ENCODE results near the gene C20orf96. TPM values are rescaled to one million over a fixed set of nuclear protein-coding genes. Genes with fewer than 3 reads are reported as not detected.

The C20orf96 gene
- total RNA-seq, 4 donors from 2014 or later, result 4.1 to 9.5 (median 7.0) TPM

- 65% methylated on average over 11 of the region's 11 CpGs for WGBS, 2 donors
- intact Hi-C loops (cut with DNase I), result no loop called here
- no peak for TF ChIP-seq POLR2A (IDR thresholded peaks at IDR 0.05)
- no peak for TF ChIP-seq CTCF (IDR thresholded peaks at IDR 0.05)
These were observed 15.2 kb upstream of the C20orf96 start for GRCh38 chr20:305745-306144.

GRCh38 chr20:301886-302848, 11.6 kb upstream of the C20orf96 start:
- no peak for DNase-seq
- WGBS, 2 donors, result 77 to 78% methylated on average over 13 of the region's 13 CpGs
- TF ChIP-seq POLR2A (IDR thresholded peaks at IDR 0.05) (no peak), CTCF (IDR thresholded peaks at IDR 0.05) (no peak)
- Histone ChIP-seq H3K27ac (no peak overlapping the region), H3K4me1 (peaks cover 27 to 31% of the 10 kb centered on the region in 2 donors), H3K27me3 (no peaks in the 10 kb centered on the region), H3K4me3 (replicated peaks in 1 of 3) (no peak overlapping the region), H3K36me3 (no peaks in the 10 kb centered on the region), H3K9me3 (no peaks in the 10 kb centered on the region)
- intact Hi-C loops (cut with DNase I), result no loop called here

More at GRCh38 chr20:305745-306144, 15.2 kb upstream of the C20orf96 start:
- no peaks in the 10 kb centered on the region for H3K9me3 ChIP-seq
- no peaks in the 10 kb centered on the region for H3K27me3 ChIP-seq
- no peak overlapping the region for H3K27ac ChIP-seq
- DNase-seq, result no peak
- peaks cover 7 to 19% of the 10 kb centered on the region in 2 donors for H3K4me1 ChIP-seq
- H3K36me3 ChIP-seq, result no peaks in the 10 kb centered on the region
- no peak overlapping the region for H3K4me3 ChIP-seq (replicated peaks in 1 of 3)

- Histone ChIP-seq H3K36me3 (no peaks in the 10 kb centered on the region), H3K9me3 (no peaks in the 10 kb centered on the region), H3K27ac (no peak overlapping the region), H3K27me3 (no peaks in the 10 kb centered on the region), H3K4me3 (replicated peaks in 1 of 3) (no peak overlapping the region), H3K4me1 (peaks cover 27 to 31% of the 10 kb centered on the region in 2 donors)
- 50 to 58% methylated on average over 10 of the region's 10 CpGs for WGBS, 2 donors
- TF ChIP-seq POLR2A (IDR thresholded peaks at IDR 0.05) (no peak), CTCF (IDR thresholded peaks at IDR 0.05) (no peak)
- intact Hi-C loops (cut with DNase I), result no loop called here
- no peak for DNase-seq
These were observed 9.9 kb upstream of the C20orf96 start for GRCh38 chr20:300345-300990.

GRCh38 chr20:298776-299391, 8.3 kb upstream of the C20orf96 start:
- Histone ChIP-seq H3K27me3 (no peaks in the 10 kb centered on the region), H3K27ac (peak overlapping the region; percentile 96 to 99 (median 96)), H3K9me3 (no peaks in the 10 kb centered on the region), H3K36me3 (no peaks in the 10 kb centered on the region), H3K4me1 (peaks cover 27 to 31% of the 10 kb centered on the region in 2 donors), H3K4me3 (replicated peaks in 1 of 3) (peak overlapping the region; percentile 88 to 94 (median 93))
- 4 to 8% methylated on average over 15 of the region's 15 CpGs for WGBS, 2 donors
- intact Hi-C loops (cut with DNase I), result no loop called here
- TF ChIP-seq POLR2A (IDR thresholded peaks at IDR 0.05), result no peak
- TF ChIP-seq CTCF (IDR thresholded peaks at IDR 0.05), result no peak
- DNase-seq, result no peak

Data from thyroid gland (tissue), 4 donors.